ENCODE results near the gene SLIT3.

DNA sequence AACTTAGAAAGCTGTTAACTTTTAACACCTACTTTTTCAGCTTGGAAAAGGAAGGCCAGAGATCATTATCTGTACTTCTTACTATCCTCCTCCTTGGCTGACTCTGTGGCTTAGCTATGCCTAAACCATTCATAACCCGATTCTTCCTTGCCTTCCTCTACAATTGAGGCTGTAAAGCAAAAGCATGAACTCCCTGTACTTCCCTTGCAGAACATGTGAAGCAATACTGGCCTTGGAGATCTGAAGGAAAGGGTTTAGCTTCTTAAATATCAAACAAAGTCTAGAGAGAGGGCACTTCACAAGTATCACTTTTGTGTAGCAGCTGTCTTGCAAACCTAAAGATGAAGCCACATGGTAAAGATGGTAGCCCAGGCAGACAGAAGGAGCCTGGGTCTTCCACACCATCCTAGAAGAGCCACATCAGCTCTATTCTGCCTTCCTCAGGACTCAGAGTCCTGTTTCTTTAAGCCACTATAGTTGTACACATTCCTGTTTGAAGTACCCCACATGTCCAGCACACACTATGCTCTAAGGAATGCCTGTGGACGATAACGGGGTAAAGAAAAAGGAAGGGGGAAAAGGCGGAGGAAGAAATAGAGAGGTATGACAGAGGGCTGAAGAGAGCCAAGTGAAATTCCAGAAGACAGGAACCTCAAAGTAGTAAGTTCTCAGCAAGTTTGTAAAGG, 169.2 kb downstream of the SLIT3 start:
- TF ChIP-seq, protein P1, sequence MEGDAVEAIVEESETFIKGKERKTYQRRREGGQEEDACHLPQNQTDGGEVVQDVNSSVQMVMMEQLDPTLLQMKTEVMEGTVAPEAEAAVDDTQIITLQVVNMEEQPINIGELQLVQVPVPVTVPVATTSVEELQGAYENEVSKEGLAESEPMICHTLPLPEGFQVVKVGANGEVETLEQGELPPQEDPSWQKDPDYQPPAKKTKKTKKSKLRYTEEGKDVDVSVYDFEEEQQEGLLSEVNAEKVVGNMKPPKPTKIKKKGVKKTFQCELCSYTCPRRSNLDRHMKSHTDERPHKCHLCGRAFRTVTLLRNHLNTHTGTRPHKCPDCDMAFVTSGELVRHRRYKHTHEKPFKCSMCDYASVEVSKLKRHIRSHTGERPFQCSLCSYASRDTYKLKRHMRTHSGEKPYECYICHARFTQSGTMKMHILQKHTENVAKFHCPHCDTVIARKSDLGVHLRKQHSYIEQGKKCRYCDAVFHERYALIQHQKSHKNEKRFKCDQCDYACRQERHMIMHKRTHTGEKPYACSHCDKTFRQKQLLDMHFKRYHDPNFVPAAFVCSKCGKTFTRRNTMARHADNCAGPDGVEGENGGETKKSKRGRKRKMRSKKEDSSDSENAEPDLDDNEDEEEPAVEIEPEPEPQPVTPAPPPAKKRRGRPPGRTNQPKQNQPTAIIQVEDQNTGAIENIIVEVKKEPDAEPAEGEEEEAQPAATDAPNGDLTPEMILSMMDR (IDR thresholded peaks at IDR 0.05) = no peak
- no peak for TF ChIP-seq EP300 (IDR thresholded peaks at IDR 0.05)
- no peak for TF ChIP-seq POLR2A (IDR thresholded peaks at IDR 0.05)
